OCI-LY3 (cell line): ENCODE measurements around the gene CAVIN2.

Experiments used
- CTCF ChIP-seq: fragments of 200-600, 300-600 bp; sonication (generic); IDR thresholded peaks from 2 replicates; pipeline ENCODE4 v1.5.1; 2014; ENCODE audit warnings: antibody characterized with exemption, low read length, low read depth
- EZH2phosphoT487 ChIP-seq: fragments of 200-600 bp; shearing (Covaris generic); IDR thresholded peaks from 2 replicates; pipeline ENCODE4 v1.6.1; 2018; ENCODE audit warnings: antibody characterized with exemption, mixed run types, low read depth

DNA sequence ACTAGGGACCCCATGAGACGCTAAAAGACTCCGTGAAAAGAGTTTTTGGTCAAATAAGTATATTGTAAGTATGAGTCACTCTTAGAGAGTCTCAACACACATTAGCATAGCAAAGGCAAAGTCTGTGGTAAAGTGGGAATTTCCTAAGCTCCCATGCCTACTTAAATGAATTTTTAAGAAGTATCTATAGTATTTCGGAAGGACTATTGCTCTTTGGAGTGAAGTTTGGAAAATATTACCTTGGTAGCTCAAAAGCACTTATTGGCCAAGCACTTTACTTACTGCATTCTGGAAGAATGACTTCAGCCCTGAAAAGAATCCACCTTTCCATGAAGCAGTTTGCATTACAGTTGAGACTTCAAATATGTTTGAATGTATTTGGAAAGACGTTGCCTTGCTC, 57.1 kb downstream of the CAVIN2 start:
- TF ChIP-seq CTCF (no peak), EZH2phosphoT487 (no peak)
